SH-SY5Y (cell line): Measurements from ENCODE around the gene MRM3.

Source experiments
- GATA2 ChIP-seq: IDR thresholded peaks from 2 replicates; pipeline ENCODE4 v1.6.1; 2011; ENCODE audit warnings: mild to moderate bottlenecking, low read depth, low read length
- GATA3 ChIP-seq: IDR thresholded peaks from 2 replicates; pipeline ENCODE4 v1.6.1; 2011; ENCODE audit warnings: low read depth, mild to moderate bottlenecking, low read length, moderate library complexity

The MRM3 gene

GRCh38 chr17:781805-782731 lies at the start of gene MRM3, which contains the start of gene GLOD4:
MRM3 (plus strand) TSS chr17:782353; CDS start chr17:782379, 26 bp downstream.
GLOD4 (minus strand) TSS chr17:782280; CDS start chr17:782255, 25 bp downstream.
- TF ChIP-seq GATA3 (no peak), GATA2 (no peak)

- TF ChIP-seq GATA2 (no peak), GATA3 (no peak)
Observed at GRCh38 chr17:732902-733720, 49.0 kb upstream of the MRM3 start.

- TF ChIP-seq GATA3, result no peak
- no peak for TF ChIP-seq GATA2
Observed at GRCh38 chr17:733743-734142, 48.4 kb upstream of the MRM3 start.

- TF ChIP-seq GATA3, result no peak
- TF ChIP-seq GATA2, result no peak
Observed at GRCh38 chr17:737561-738113, 44.5 kb upstream of the MRM3 start.

GRCh38 chr17:740240-741017 lies 41.7 kb upstream of the MRM3 start:
- TF ChIP-seq GATA3 (no peak), GATA2 (no peak)

- TF ChIP-seq GATA2, result no peak
- no peak for TF ChIP-seq GATA3
Observed at GRCh38 chr17:742147-742793, 39.9 kb upstream of the MRM3 start.

GRCh38 chr17:743139-743538 lies 39.0 kb upstream of the MRM3 start:
- TF ChIP-seq GATA3 (no peak), GATA2 (no peak)

GRCh38 chr17:744937-745336 lies 37.2 kb upstream of the MRM3 start:
- no peak for TF ChIP-seq GATA3
- no peak for TF ChIP-seq GATA2

GRCh38 chr17:745406-745805 lies 36.7 kb upstream of the MRM3 start:
- TF ChIP-seq GATA3 (no peak), GATA2 (no peak)

GRCh38 chr17:746181-746580 lies 36.0 kb upstream of the MRM3 start:
- TF ChIP-seq GATA3, result no peak
- TF ChIP-seq GATA2, result no peak

GRCh38 chr17:746783-747629 lies 35.1 kb upstream of the MRM3 start:
- TF ChIP-seq GATA3 (no peak), GATA2 (no peak)

- TF ChIP-seq GATA2 (no peak), GATA3 (no peak)
Observed at GRCh38 chr17:750431-751037, 31.6 kb upstream of the MRM3 start.

- TF ChIP-seq GATA3 (no peak), GATA2 (no peak; the same call in 1 of the 2 replicates)
Observed at GRCh38 chr17:751269-752001, 30.7 kb upstream of the MRM3 start.
